ENCODE data around the gene SLC2A9.
"Not testable (repeated sequence)": the region's sequence is repeated elsewhere in the genome, so short reads cannot be mapped to it uniquely, and the experiment has no call there.

Gene SLC2A9

GRCh38 chr4:9989918-9990635 is 31.2 kb downstream of the SLC2A9 start:
- no peak for DNase-seq

GRCh38 chr4:9988933-9989332 is 32.4 kb downstream of the SLC2A9 start:
- no peak for DNase-seq

- DNase-seq = no peak
Measured at GRCh38 chr4:9988363-9988749, 32.9 kb downstream of the SLC2A9 start.

- no peak for DNase-seq
Measured at GRCh38 chr4:9987749-9988362, 33.4 kb downstream of the SLC2A9 start.

- DNase-seq = no peak
Measured at GRCh38 chr4:9984621-9985020, 36.7 kb downstream of the SLC2A9 start.

- DNase-seq = no peak
Measured at GRCh38 chr4:9983211-9983610, 38.1 kb downstream of the SLC2A9 start.

GRCh38 chr4:9981899-9982298 is 39.4 kb downstream of the SLC2A9 start:
- not testable (repeated sequence) for DNase-seq

- DNase-seq = no peak
Measured at GRCh38 chr4:9980898-9981297, 40.4 kb downstream of the SLC2A9 start.

- no peak for DNase-seq
Measured at GRCh38 chr4:9979101-9979701, 42.1 kb downstream of the SLC2A9 start.

GRCh38 chr4:9977518-9978031 is 43.7 kb downstream of the SLC2A9 start:
- DNase-seq = no peak

- DNase-seq = no peak
Measured at GRCh38 chr4:9976781-9977180, 44.5 kb downstream of the SLC2A9 start.

- no peak for DNase-seq
Measured at GRCh38 chr4:9976293-9976692, 45.0 kb downstream of the SLC2A9 start.

- no peak for DNase-seq
Measured at GRCh38 chr4:9971711-9972110, 49.6 kb downstream of the SLC2A9 start.

- DNase-seq = no peak
Measured at GRCh38 chr4:9970399-9971011, 50.8 kb downstream of the SLC2A9 start.

GRCh38 chr4:9969526-9970398 is 51.5 kb downstream of the SLC2A9 start:
- DNase-seq = no peak

- no peak for DNase-seq
Measured at GRCh38 chr4:9968472-9968871, 52.8 kb downstream of the SLC2A9 start.

GRCh38 chr4:9964879-9965278 is 56.4 kb downstream of the SLC2A9 start:
- no peak for DNase-seq

- DNase-seq = no peak
Measured at GRCh38 chr4:9963328-9963727, 58.0 kb downstream of the SLC2A9 start.

GRCh38 chr4:9962611-9963314 is 58.5 kb downstream of the SLC2A9 start:
- no peak for DNase-seq

- DNase-seq = no peak
Measured at GRCh38 chr4:9954468-9954867, 66.8 kb downstream of the SLC2A9 start.

GRCh38 chr4:9953089-9953488 is 68.2 kb downstream of the SLC2A9 start:
- no peak for DNase-seq

- no peak for DNase-seq
Measured at GRCh38 chr4:9952415-9952950, 68.8 kb downstream of the SLC2A9 start.
